Transverse colon (tissue), 4 donors: Measurements from ENCODE around the gene MOV10L1. TPM values are rescaled to one million over a fixed set of nuclear protein-coding genes. Genes with fewer than 3 reads are reported as not detected.

Experiments used
- DNase-seq: peaks from one replicate; pipeline ENCODE4 v3.0.0-alpha.2; 2019
- H3K27ac ChIP-seq, 4 donors: fragments of 200-600 bp; sonication (generic); 2 replicates each; pipeline ENCODE4 v1.5.1; 2016 to 2018; ENCODE audit warnings: inconsistent platforms in 4 of 4
- H3K27me3 ChIP-seq: fragments of 200-600 bp; sonication (generic); 2 replicates; pipeline ENCODE4 v1.5.1; 2017; ENCODE audit warnings: inconsistent platforms
- H3K36me3 ChIP-seq, 4 donors: fragments of 200-600 bp; sonication (generic); 2 replicates each; pipeline ENCODE4 v1.5.1; 2017 to 2019; ENCODE audit warnings: inconsistent platforms in 4 of 4
- H3K4me1 ChIP-seq, 4 donors: fragments of 200-600 bp; sonication (generic); 2 replicates each; pipeline ENCODE4 v1.5.1; 2017 to 2020; ENCODE audit warnings: inconsistent platforms in 4 of 4
- H3K4me3 ChIP-seq, 4 donors: fragments of 200-600 bp; sonication (generic); 1 replicate in 1 of 4; 2 replicates in 3 of 4; pipeline versions ENCODE4 v1.5.1 to v1.6.1; 2017 to 2019; ENCODE audit warnings: inconsistent platforms in 4 of 4
- H3K9me3 ChIP-seq, 2 donors: fragments of 200-600 bp; sonication (generic); 2 replicates each; pipeline ENCODE4 v1.5.1; 2017 to 2019; ENCODE audit warnings: inconsistent platforms in 2 of 2
- CTCF ChIP-seq, 5 experiments: fragments of 200-600 bp in 3 of 5; fragments of 450-650 bp in 2 of 5; sonication (generic) in 3 of 5; IDR thresholded peaks; 1 replicate in 2 of 5; 2 replicates in 3 of 5; pipeline ENCODE4 v1.5.1; 2016 to 2017; ENCODE audit warnings: antibody characterized with exemption in 5 of 5, inconsistent platforms in 3 of 5, mild to moderate bottlenecking in 2 of 5, moderate library complexity in 1 of 5
- EP300 ChIP-seq: sonication (generic); formaldehyde crosslinking; IDR thresholded peaks from one replicate; pipeline ENCODE4 v1.6.1; 2017; ENCODE audit warnings: antibody characterized with exemption, low read depth
- POLR2A ChIP-seq: fragments of 450-650 bp; IDR thresholded peaks from one replicate; pipeline ENCODE4 v1.6.1; 2016; ENCODE audit warnings: antibody characterized with exemption, mild to moderate bottlenecking, moderate library complexity
- POLR2AphosphoS5 ChIP-seq, 3 donors: sonication (generic); formaldehyde crosslinking; IDR thresholded peaks; one replicate each; pipeline ENCODE4 v1.6.1; 2016; ENCODE audit warnings: antibody characterized with exemption in 3 of 3
- WGBS, 2 donors: methylation state at CpG; one replicate each; pipeline ENCODE4 v1.1.5; 2018; ENCODE audit warnings: low coverage in 1 of 2; 5-methylcytosine and 5-hydroxymethylcytosine counted together
- in situ Hi-C, 4 donors: fragments of 200-750 bp; cut with MboI; loops; one replicate each; pipeline versions ENCODE4 v1.15.0 to v1.15.1; 2017; ENCODE audit warnings: low sequenced_read_pairs in 3 of 4, low pct_ligation_motif_present in 1 of 4, low pct_unique_long_range_greater_than_20kb in 1 of 4
- intact Hi-C: fragments of 100-400 bp; cut with DNase I; formaldehyde crosslinking; loops from one replicate; pipeline ENCODE4 v1.15.1; 2023; ENCODE audit warnings: low total_unique reads
- total RNA-seq, 4 donors: library from RNA; depleted of rRNA; stranded (reverse); fragments of >200 nt; gene quantifications; one replicate each; pipeline ENCODE4 v1.1.0, GENCODE V29; 2016

The MOV10L1 gene
- total RNA-seq, 4 donors from 2014 or later: 0.20 to 0.48 (median 0.41) TPM; not detected in 1

GRCh38 chr22:50184004-50184901, 94.4 kb downstream of the MOV10L1 start:
- peak overlapping the region in 3 of 4 donors; percentile 27 to 80 (median 77) for H3K4me3 ChIP-seq
- no peaks in the 10 kb centered on the region for H3K9me3 ChIP-seq
- in situ Hi-C loops (no loop called here), intact Hi-C loops (no loop called here)
- peak overlapping the region; percentile 13 to 43 (median 38) for H3K27ac ChIP-seq
- DNase-seq: peak; percentile 75
- TF ChIP-seq POLR2AphosphoS5 (IDR thresholded peaks at IDR 0.05) (no peak), EP300 (no peak), CTCF (IDR thresholded peaks at IDR 0.05) (no peak), POLR2A (no peak)
- 78% methylated on average over 28 of the region's 32 CpGs; no CpG with 5 or more reads in 1 of the 2 donors for WGBS, 2 donors
- H3K27me3 ChIP-seq: peaks cover 3% of the 10 kb centered on the region
- no peaks in the 10 kb centered on the region for H3K36me3 ChIP-seq
- H3K4me1 ChIP-seq: peaks cover 19 to 43% (median 37%) of the 10 kb centered on the region in 4 donors

GRCh38 chr22:50184902-50185374, 95.1 kb downstream of the MOV10L1 start:
- Histone ChIP-seq H3K9me3 (no peaks in the 10 kb centered on the region), H3K27ac (peak overlapping the region; percentile 13 to 49 (median 42)), H3K36me3 (no peaks in the 10 kb centered on the region), H3K4me3 (peak overlapping the region; percentile 15 to 80 (median 52)), H3K4me1 (peaks cover 26 to 50% (median 44%) of the 10 kb centered on the region in 4 donors), H3K27me3 (no peaks in the 10 kb centered on the region)
- intact Hi-C loops (no loop called here), in situ Hi-C loops (no loop called here)
- no peak for DNase-seq
- TF ChIP-seq EP300 (no peak), CTCF (IDR thresholded peaks at IDR 0.05) (no peak), POLR2AphosphoS5 (IDR thresholded peaks at IDR 0.05) (no peak), POLR2A (no peak)
- WGBS, 2 donors: 53% methylated on average over 30 of the region's 63 CpGs; no CpG with 5 or more reads in 1 of the 2 donors

GRCh38 chr22:50185375-50186087, 95.7 kb downstream of the MOV10L1 start, which contains the start of gene TRABD:
Gene TRABD, plus strand, starts transcription at chr22:50185913. Its CDS starts 7,148 bp downstream, at chr22:50193061.
- TF ChIP-seq POLR2AphosphoS5 (IDR thresholded peaks at IDR 0.05) (no peak), CTCF (IDR thresholded peaks at IDR 0.05) (no peak), POLR2A (no peak)
- Histone ChIP-seq H3K36me3 (no peaks in the 10 kb centered on the region), H3K4me1 (peaks cover 30 to 56% (median 48%) of the 10 kb centered on the region in 4 donors), H3K27ac (peak within 1 kb of the TSS; percentile 81 to 93 (median 84)), H3K9me3 (no peaks in the 10 kb centered on the region), H3K4me3 (peak within 1 kb of the TSS; percentile 49 to 80 (median 76)), H3K27me3 (no peaks in the 10 kb centered on the region)
- intact Hi-C loops (no loop called here), in situ Hi-C loops (no loop called here)
- peak; percentile 93 for DNase-seq
- 3% methylated on average over 28 of the region's 90 CpGs; no CpG with 5 or more reads in 1 of the 2 donors for WGBS, 2 donors
